Body of pancreas (tissue), 4 donors: Measurements from ENCODE around the gene GON4L.

Experiments
- POLR2A ChIP-seq, 3 donors: fragments of 450-650 bp; IDR thresholded peaks; one replicate each; pipeline ENCODE4 v1.6.1; 2016; ENCODE audit warnings: antibody characterized with exemption in 3 of 3, mild to moderate bottlenecking in 2 of 3
- TF ChIP-seq, protein P1 (sequence below), 7 experiments: fragments of 450-650 bp in 4 of 7; fragments of 200-600 bp in 3 of 7; sonication (generic) in 3 of 7; IDR thresholded peaks; one replicate each; pipeline ENCODE4 v1.5.1; 2016 to 2019; ENCODE audit warnings: antibody characterized with exemption in 7 of 7

DNA sequence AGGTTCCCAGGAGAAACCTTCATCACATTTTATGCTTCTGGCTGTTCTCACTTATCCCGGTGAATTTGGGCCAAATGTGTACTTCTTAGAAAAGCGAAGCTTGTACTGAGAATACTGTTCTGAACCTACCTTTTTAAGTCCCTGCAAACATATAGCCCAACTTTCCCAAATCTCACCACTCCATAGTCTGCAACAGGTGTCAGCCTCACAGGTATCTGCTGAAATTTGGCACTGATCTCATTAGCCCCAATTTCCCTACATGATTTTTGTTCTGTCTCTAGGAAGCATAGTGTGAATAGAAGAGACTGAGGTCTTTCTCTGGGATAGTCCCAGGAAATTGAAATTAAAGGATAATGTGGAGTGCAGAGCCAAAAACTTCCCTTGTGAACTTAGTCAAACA is 42.7 kb upstream of the GON4L start:
- TF ChIP-seq, protein P1, sequence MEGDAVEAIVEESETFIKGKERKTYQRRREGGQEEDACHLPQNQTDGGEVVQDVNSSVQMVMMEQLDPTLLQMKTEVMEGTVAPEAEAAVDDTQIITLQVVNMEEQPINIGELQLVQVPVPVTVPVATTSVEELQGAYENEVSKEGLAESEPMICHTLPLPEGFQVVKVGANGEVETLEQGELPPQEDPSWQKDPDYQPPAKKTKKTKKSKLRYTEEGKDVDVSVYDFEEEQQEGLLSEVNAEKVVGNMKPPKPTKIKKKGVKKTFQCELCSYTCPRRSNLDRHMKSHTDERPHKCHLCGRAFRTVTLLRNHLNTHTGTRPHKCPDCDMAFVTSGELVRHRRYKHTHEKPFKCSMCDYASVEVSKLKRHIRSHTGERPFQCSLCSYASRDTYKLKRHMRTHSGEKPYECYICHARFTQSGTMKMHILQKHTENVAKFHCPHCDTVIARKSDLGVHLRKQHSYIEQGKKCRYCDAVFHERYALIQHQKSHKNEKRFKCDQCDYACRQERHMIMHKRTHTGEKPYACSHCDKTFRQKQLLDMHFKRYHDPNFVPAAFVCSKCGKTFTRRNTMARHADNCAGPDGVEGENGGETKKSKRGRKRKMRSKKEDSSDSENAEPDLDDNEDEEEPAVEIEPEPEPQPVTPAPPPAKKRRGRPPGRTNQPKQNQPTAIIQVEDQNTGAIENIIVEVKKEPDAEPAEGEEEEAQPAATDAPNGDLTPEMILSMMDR (IDR thresholded peaks at IDR 0.05), result no peak
- TF ChIP-seq POLR2A (IDR thresholded peaks at IDR 0.05), result no peak
